K562 (cell line): ENCODE measurements around the gene DHRS4L2. TPM values are rescaled to one million over a fixed set of nuclear protein-coding genes. Genes with fewer than 3 reads are reported as not detected.

Experiments used
- ATAC-seq: fragments of 200-7000 bp; cut with Tn5 transposase; 3 replicates; pipeline ENCODE4 v1.9.1; 2020; ENCODE audit warnings: moderate library complexity
- BruUV-seq: library from RNA; stranded (reverse); fragments of 400-500 nt; replicated peaks from 2 replicates; lab custom pipeline; 2021; lab: Mats Ljungman, UMichigan
- CTCF ChIA-PET: fragments of 300-600 bp; formaldehyde crosslinking; extraction: SDS; loops from one replicate; lab custom pipeline; 2021; ENCODE audit warnings: low intra/inter-chr PET ratio; lab: Yijun Ruan, JAX
- POLR2A ChIA-PET: fragments of 300-600, 350-650 bp; sonication (Branson Sonifier 250); formaldehyde crosslinking; extraction: SDS; loops from one replicate; lab custom pipeline; 2021; ENCODE audit warnings: antibody characterized with exemption, inconsistent platforms; lab: Yijun Ruan, JAX
- DNase-seq, 4 experiments: peaks; one replicate each; pipeline versions ENCODE4 v3.0.0 to v3.0.0-alpha.2; 2011 to 2018; ENCODE audit warnings: low spot score in 3 of 4, mixed read lengths in 3 of 4; ENCODE audit errors: extremely low read depth in 1 of 4
- FAIRE-seq: peaks from 2 replicates; lab custom pipeline; 2011; peaks lifted over from hg19 to GRCh38; lab: Jason Lieb, UNC
- H2AFZ ChIP-seq: 2 replicates; pipeline ENCODE4 v1.6.0; 2011; ENCODE audit warnings: low read depth, low read length, control low read depth, inconsistent platforms
- H3K27ac ChIP-seq: fragments of 200-600 bp; 3 replicates; pipeline ENCODE4 v1.8.0; 2011; ENCODE audit warnings: low read depth, mild to moderate bottlenecking, control low read depth, inconsistent platforms, low read length, moderate library complexity, mixed read lengths; ENCODE audit errors: extremely low read depth
- H3K27me3 ChIP-seq, 2 experiments: fragments of 300-600 bp in 1 of 2; 2 replicates in 1 of 2; 3 replicates in 1 of 2; pipeline versions ENCODE4 v1.6.0 to v1.8.0; 2011; ENCODE audit warnings: inconsistent platforms in 2 of 2, low read length in 2 of 2, mild to moderate bottlenecking in 1 of 2, mixed read lengths in 1 of 2, moderate library complexity in 1 of 2; ENCODE audit not compliant: control insufficient read depth in 2 of 2, insufficient read depth in 2 of 2
- H3K36me3 ChIP-seq: fragments of 300-600 bp; 3 replicates; pipeline ENCODE4 v1.8.0; 2011; ENCODE audit warnings: mild to moderate bottlenecking, low read length, inconsistent platforms; ENCODE audit not compliant: control insufficient read depth, insufficient read depth
- H3K4me1 ChIP-seq, 2 experiments: fragments of 200-600 bp in 1 of 2; replicated peaks in 1 of 2; 2 replicates in 1 of 2; 3 replicates in 1 of 2; pipeline versions ENCODE4 v1.5.1 to v1.8.0; 2011; ENCODE audit warnings: inconsistent platforms in 2 of 2, low read length in 2 of 2, mild to moderate bottlenecking in 1 of 2, mixed read lengths in 1 of 2, moderate library complexity in 1 of 2; ENCODE audit not compliant: control insufficient read depth in 2 of 2, insufficient read depth in 2 of 2
- H3K4me2 ChIP-seq: 2 replicates; pipeline ENCODE4 v1.6.1; 2011; ENCODE audit warnings: low read length, control low read depth, inconsistent platforms, mixed read lengths; ENCODE audit not compliant: insufficient read depth
- H3K4me3 ChIP-seq: fragments of 200-600 bp; sonication (generic), shearing (Covaris generic); 2 replicates; pipeline ENCODE4 v1.5.1; 2016; ENCODE audit warnings: control low read depth, inconsistent platforms
- H3K79me2 ChIP-seq: fragments of 200-600 bp; 3 replicates; pipeline ENCODE4 v1.8.0; 2011; ENCODE audit warnings: low read length, inconsistent platforms; ENCODE audit not compliant: control insufficient read depth, insufficient read depth
- H3K9ac ChIP-seq, 2 experiments: 2 replicates each; pipeline versions ENCODE4 v1.6.0 to v1.6.1; 2011; ENCODE audit warnings: low read depth in 2 of 2, low read length in 2 of 2, control low read depth in 1 of 2, inconsistent platforms in 1 of 2, mild to moderate bottlenecking in 1 of 2, mixed read lengths in 1 of 2; ENCODE audit not compliant: insufficient read depth in 1 of 2
- H3K9me1 ChIP-seq: one replicate; pipeline ENCODE4 v1.6.0; 2011; ENCODE audit warnings: inconsistent platforms, mild to moderate bottlenecking, low read length, moderate library complexity; ENCODE audit not compliant: control insufficient read depth, insufficient read depth
- H3K9me3 ChIP-seq: replicated peaks from 2 replicates; pipeline ENCODE4 v1.5.1; 2011; ENCODE audit warnings: low read depth, low read length, inconsistent platforms; ENCODE audit not compliant: control insufficient read depth, insufficient read depth
- H4K20me1 ChIP-seq: replicated peaks from 2 replicates; pipeline ENCODE4 v1.6.1; 2011; ENCODE audit warnings: low read length, inconsistent platforms, mixed read lengths; ENCODE audit not compliant: control insufficient read depth, insufficient read depth
- ATF3 ChIP-seq, 2 experiments: fragments of 450-650 bp in 1 of 2; sonication (generic) in 1 of 2; formaldehyde crosslinking in 1 of 2; IDR thresholded peaks in 1 of 2; conservative IDR thresholded peaks in 1 of 2; 2 replicates each; pipeline versions ENCODE4 v1.6.1 to v1.8.1; 2016 to 2023; ENCODE audit warnings: mild to moderate bottlenecking in 2 of 2, moderate library complexity in 2 of 2, inconsistent platforms in 1 of 2, missing genetic modification reagents in 1 of 2
- CBFA2T2 ChIP-seq: fragments of 450-650 bp; conservative IDR thresholded peaks from 2 replicates; pipeline ENCODE4 v1.6.1; 2017; ENCODE audit warnings: mild to moderate bottlenecking
- ELF4 ChIP-seq: fragments of 450-650 bp; formaldehyde crosslinking; IDR thresholded peaks from 2 replicates; pipeline ENCODE4 v1.4.0; 2022; ENCODE audit warnings: missing genetic modification characterization
- GATAD2A ChIP-seq: fragments of 450-650 bp; IDR thresholded peaks from 2 replicates; pipeline ENCODE4 v1.6.1; 2017
- GTF2E2 ChIP-seq: fragments of 200-800 bp; sonication (Bioruptor generic); IDR thresholded peaks from 2 replicates; pipeline ENCODE4 v1.6.1; 2016; ENCODE audit warnings: missing genetic modification characterization, missing compliant biosample characterization
- GTF2F1 ChIP-seq: IDR thresholded peaks from 2 replicates; pipeline ENCODE4 v1.6.1; 2011; ENCODE audit warnings: low read depth, low read length, improper control_type of control experiment
- MAFG ChIP-seq: fragments of 450-650 bp; conservative IDR thresholded peaks from 2 replicates; pipeline ENCODE4 v1.6.1; 2016; ENCODE audit warnings: missing genetic modification characterization, missing compliant biosample characterization
- SIN3A ChIP-seq, 2 experiments: fragments of 150-350 bp in 1 of 2; IDR thresholded peaks; 2 replicates each; pipeline ENCODE4 v1.6.1; 2011 to 2016; ENCODE audit warnings: borderline replicate concordance in 2 of 2, low read depth in 2 of 2, low read length in 2 of 2, mild to moderate bottlenecking in 2 of 2, moderate library complexity in 2 of 2; ENCODE audit not compliant: control insufficient read depth in 1 of 2
- SRSF9 ChIP-seq: fragments of 200-400 bp; formaldehyde crosslinking; IDR thresholded peaks from 2 replicates; pipeline ENCODE4 v1.6.1; 2017; ENCODE audit warnings: low read depth, low read length, borderline replicate concordance
- TRIM28 ChIP-seq: fragments of 450-650 bp; IDR thresholded peaks from 2 replicates; pipeline ENCODE4 v1.6.1; 2017
- ZNF696 ChIP-seq: fragments of 250-450 bp; sonication (Bioruptor Pico); conservative IDR thresholded peaks from 2 replicates; pipeline ENCODE4 v1.4.0; 2020; ENCODE audit warnings: mild to moderate bottlenecking, moderate library complexity
- WGBS: fragments of 100-300 bp; shearing (Covaris generic); methylation state at CpG from one replicate; pipeline ENCODE4 v1.1.6; 2016; ENCODE audit warnings: low coverage, mixed read lengths; ENCODE audit not compliant: insufficient coverage; ENCODE audit errors: missing lambda C conversion rate; 5-methylcytosine and 5-hydroxymethylcytosine counted together
- in situ Hi-C: fragments of 300-500 bp; cut with MboI; formaldehyde crosslinking; loops from 4 replicates; pipeline ENCODE4 v1.15.0; 2018; ENCODE audit warnings: inconsistent platforms, mixed read lengths
- intact Hi-C: fragments of 100-400 bp; cut with micrococcal nuclease; formaldehyde crosslinking; loops from 2 replicates; pipeline ENCODE4 v1.14.2; 2022
- polyA plus RNA-seq, 8 experiments: library from polyadenylated mRNA; depleted of rRNA in 4 of 8; stranded (reverse) in 5 of 8; unstranded in 3 of 8; fragments of >200 nt; fragmentation: Nextera tagmentation in 2 of 8; fragmentation: Illumina TruSeq in 1 of 8; extraction: Ambion mirVana in 2 of 8; extraction: Trizol in 1 of 8; gene quantifications; 2 replicates each; pipeline versions ENCODE4 v1.2.1 to v1.2.3, GENCODE V29; 2011 to 2014; ENCODE audit warnings: inconsistent platforms in 1 of 8, missing spikeins in 1 of 8
- total RNA-seq, 7 experiments: library from RNA; depleted of rRNA in 6 of 7; stranded (reverse); fragments of >200 nt in 6 of 7; fragmentation: Illumina TruSeq in 2 of 7; extraction: Trizol in 2 of 7; gene quantifications; 2 replicates each; pipeline versions ENCODE4 v1.2.1 to v1.2.3, GENCODE V29; 2011 to 2021; ENCODE audit warnings: low replicate concordance in 1 of 7

The DHRS4L2 gene
- total and polyA plus RNA-seq, 9 of the 15 experiments (the other 6 are each of a cell fraction or from before 2014, with no cell fraction given) = 2.3 to 13.7 (median 8.1) TPM

DNA sequence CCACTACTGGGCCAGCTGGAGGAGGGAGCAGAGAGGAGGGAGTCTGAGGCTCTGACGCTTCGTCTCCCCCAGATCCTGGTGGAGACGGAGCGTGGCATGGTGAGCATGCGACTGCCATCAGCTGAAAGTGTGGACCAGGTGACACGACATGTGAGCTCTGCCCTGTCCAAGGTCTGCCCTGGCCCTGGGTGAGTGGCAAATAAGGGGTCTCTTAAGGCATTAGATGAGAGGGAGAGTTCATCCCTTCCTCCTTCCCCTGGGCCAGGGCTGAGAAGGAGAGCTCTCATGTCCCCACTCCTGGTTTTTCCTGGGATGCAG lies 65.6 kb downstream of the DHRS4L2 start:
- Histone ChIP-seq H3K4me3 (no peak overlapping the region), H3K27ac (no peak overlapping the region), H3K9ac (no peak overlapping the region), H3K79me2 (no peaks in the 10 kb centered on the region), H4K20me1 (peaks cover 4% of the 10 kb centered on the region), H3K9me1 (no peaks in the 10 kb centered on the region), H3K36me3 (no peaks in the 10 kb centered on the region), H3K27me3 (peaks cover 0 to 25% of the 10 kb centered on the region in 2 experiments; a peak in 2 of 5 replicates), H3K9me3 (no peaks in the 10 kb centered on the region), H3K4me1 (peaks cover 9 to 27% of the 10 kb centered on the region in 2 experiments; a peak in 3 of 5 replicates), H3K4me2 (no peak overlapping the region), H2AFZ (no peak overlapping the region)
- intact Hi-C loops (no loop called here), in situ Hi-C loops (loop anchor here (10.0 kb wide), 1 partner anchor 381 kb away; no protein-coding TSS in a partner anchor)
- 5% methylated on average over 6 of the region's 6 CpGs for WGBS
- TF ChIP-seq SIN3A (IDR thresholded peaks at IDR 0.05; ENCODE audit: borderline replicate concordance in 2 of 2, control insufficient read depth in 1 of 2, low read depth in 2 of 2, low read length in 2 of 2) = no peak
- no peak for TF ChIP-seq GATAD2A
- TF ChIP-seq CBFA2T2 = no peak
- no peak for TF ChIP-seq ELF4 (CRISPR knock-in tag)
- no peak for TF ChIP-seq ATF3 (IDR thresholded peaks at IDR 0.05)
- TF ChIP-seq ATF3 (CRISPR knock-in tag; conservative IDR thresholded peaks at IDR 0.05) = no peak
- TF ChIP-seq SRSF9 = no peak
- no peak for TF ChIP-seq TRIM28
- TF ChIP-seq GTF2E2 = no peak
- no peak for TF ChIP-seq ZNF696 (CRISPR knock-in tag)
- no peak for TF ChIP-seq MAFG (tag)
- no peak for TF ChIP-seq GTF2F1
- FAIRE-seq (no peak), DNase-seq (no peak), ATAC-seq (no peak)
- CTCF ChIA-PET = no interaction called here
- POLR2A ChIA-PET = interaction anchor here (0.6 to 0.8 kb wide), 6 partner anchors 20 to 225 kb away, joined by 3 to 4 read pairs (median 3); no protein-coding TSS in a partner anchor
- BruUV-seq = no TSS peak
